OCI-LY1 (cell line): Measurements from ENCODE around the gene ST3GAL4.
A peak's percentile ranks its signal among the peaks of the same experiment; 100 is the strongest.

Experiments
- H2AFZ ChIP-seq: fragments of 200-600 bp; sonication (generic), shearing (Covaris generic); 2 replicates; pipeline ENCODE4 v1.6.0; 2014; ENCODE audit warnings: antibody characterized with exemption, mild to moderate bottlenecking, low read length
- H3F3A ChIP-seq: fragments of 200-600 bp; sonication (generic), shearing (Covaris generic); 2 replicates; pipeline ENCODE4 v1.6.0; 2014; ENCODE audit warnings: mild to moderate bottlenecking, antibody characterized with exemption, low read length, moderate library complexity; ENCODE audit not compliant: insufficient read depth
- H3K27ac ChIP-seq: fragments of 200-600 bp; sonication (generic); 2 replicates; pipeline ENCODE4 v1.5.1; 2014; ENCODE audit warnings: low read length, mixed run types, mild to moderate bottlenecking, low read depth; ENCODE audit not compliant: poor library complexity, severe bottlenecking
- H3K27me3 ChIP-seq: fragments of 200-600 bp; sonication (generic); 2 replicates; pipeline ENCODE4 v1.6.0; 2014; ENCODE audit warnings: antibody characterized with exemption, mild to moderate bottlenecking, low read length, moderate library complexity; ENCODE audit not compliant: insufficient read depth
- H3K36me3 ChIP-seq: fragments of 200-600 bp; sonication (generic); 2 replicates; pipeline ENCODE4 v1.6.1; 2014; ENCODE audit warnings: mild to moderate bottlenecking, antibody characterized with exemption, low read length, moderate library complexity, mixed read lengths; ENCODE audit not compliant: insufficient read depth
- H3K4me1 ChIP-seq: fragments of 200-600 bp; sonication (generic); 2 replicates; pipeline ENCODE4 v1.5.1; 2014; ENCODE audit warnings: mild to moderate bottlenecking, low read length, moderate library complexity; ENCODE audit not compliant: insufficient read depth, severe bottlenecking
- H3K4me2 ChIP-seq: fragments of 200-600 bp; sonication (generic), shearing (Covaris generic); 2 replicates; pipeline ENCODE4 v1.6.1; 2014; ENCODE audit warnings: low read length
- H3K4me3 ChIP-seq: fragments of 200-600 bp; sonication (generic); 2 replicates; pipeline ENCODE4 v1.5.1; 2014; ENCODE audit warnings: low read length, low read depth, mild to moderate bottlenecking, mixed read lengths; ENCODE audit not compliant: poor library complexity, severe bottlenecking
- H3K79me2 ChIP-seq: fragments of 200-600 bp; shearing (Covaris generic); 2 replicates; pipeline ENCODE4 v1.6.1; 2016; ENCODE audit warnings: mixed run types, low read length, mixed read lengths; ENCODE audit not compliant: insufficient read depth
- H3K9ac ChIP-seq: fragments of 200-600 bp; sonication (generic), shearing (Covaris generic); 2 replicates; pipeline ENCODE4 v1.6.1; 2014; ENCODE audit warnings: mild to moderate bottlenecking, low read length, mixed read lengths
- H3K9me2 ChIP-seq: fragments of 200-600 bp; sonication (generic), shearing (Covaris generic); 2 replicates; pipeline ENCODE4 v1.6.1; 2014; ENCODE audit warnings: low read depth, mild to moderate bottlenecking, low read length, mixed read lengths
- H3K9me3 ChIP-seq: fragments of 200-600 bp; shearing (Covaris generic); 2 replicates; pipeline ENCODE4 v1.6.1; 2014; ENCODE audit warnings: low read length, mixed read lengths
- H4K20me1 ChIP-seq: fragments of 200-600 bp; sonication (generic), shearing (Covaris generic); 2 replicates; pipeline ENCODE4 v1.6.0; 2016; ENCODE audit warnings: mild to moderate bottlenecking, low read length; ENCODE audit not compliant: insufficient read depth
- CTCF ChIP-seq: fragments of 200-600 bp; sonication (generic), shearing (Covaris generic); IDR thresholded peaks from 2 replicates; pipeline ENCODE4 v1.5.1; 2017; ENCODE audit warnings: mild to moderate bottlenecking, antibody characterized with exemption, low read length, moderate library complexity, mixed read lengths
- EZH2 ChIP-seq: fragments of 200-600 bp; sonication (generic), shearing (Covaris generic); IDR thresholded peaks from 2 replicates; pipeline ENCODE4 v1.8.0; 2017; ENCODE audit warnings: borderline replicate concordance, mixed run types, mild to moderate bottlenecking, antibody characterized with exemption, low read length, moderate library complexity, mixed read lengths

The ST3GAL4 gene

GRCh38 chr11:126355926-126356897 lies 726 bp downstream of the ST3GAL4 start:
- H3K4me3 ChIP-seq: peak overlapping the region; percentile 96
- no peak overlapping the region for H2AFZ ChIP-seq
- H3F3A ChIP-seq: no peaks in the 10 kb centered on the region
- H3K9me2 ChIP-seq: no peaks in the 10 kb centered on the region
- peak overlapping the region; percentile 98 for H3K4me2 ChIP-seq
- peak overlapping the region; percentile 36; the same call in 1 of the 2 replicates for H3K9ac ChIP-seq
- no peaks in the 10 kb centered on the region for H4K20me1 ChIP-seq
- peaks cover 26% of the 10 kb centered on the region for H3K4me1 ChIP-seq
- no peaks in the 10 kb centered on the region; the same call in 1 of the 2 replicates for H3K27me3 ChIP-seq
- H3K79me2 ChIP-seq: no peaks in the 10 kb centered on the region
- H3K36me3 ChIP-seq: no peaks in the 10 kb centered on the region
- H3K9me3 ChIP-seq: no peaks in the 10 kb centered on the region
- TF ChIP-seq EZH2 (no peak), CTCF (no peak)
- no peak overlapping the region for H3K27ac ChIP-seq

- peaks cover 26% of the 10 kb centered on the region for H3K4me1 ChIP-seq
Measured at GRCh38 chr11:126357055-126357962, 1.8 kb downstream of the ST3GAL4 start.

More at GRCh38 chr11:126357055-126357962, 1.8 kb downstream of the ST3GAL4 start:
- Histone ChIP-seq H3K79me2 (no peaks in the 10 kb centered on the region), H3K36me3 (no peaks in the 10 kb centered on the region), H2AFZ (no peak overlapping the region), H3F3A (no peaks in the 10 kb centered on the region), H3K9me3 (no peaks in the 10 kb centered on the region), H3K4me3 (no peak overlapping the region), H3K4me2 (no peak overlapping the region), H3K27ac (no peak overlapping the region), H3K27me3 (no peaks in the 10 kb centered on the region; the same call in 1 of the 2 replicates), H4K20me1 (no peaks in the 10 kb centered on the region), H3K9ac (no peak overlapping the region), H3K9me2 (no peaks in the 10 kb centered on the region)
- TF ChIP-seq CTCF (no peak), EZH2 (no peak)
